GM12878 (cell line): ENCODE measurements around the gene CCP110. TPM values are rescaled to one million over a fixed set of nuclear protein-coding genes. Genes with fewer than 3 reads are reported as not detected.

Source experiments
- ATAC-seq: fragments of 200-7000 bp; cut with Tn5 transposase; 3 replicates; pipeline ENCODE4 v1.9.1; 2020; ENCODE audit warnings: mild to moderate bottlenecking, moderate library complexity
- BruUV-seq: library from RNA; stranded (reverse); fragments of 400-500 nt; replicated peaks from 2 replicates; lab custom pipeline; 2021; lab: Mats Ljungman, UMichigan
- CTCF ChIA-PET: fragments of 300-600 bp; sonication (Branson Sonifier 250); formaldehyde crosslinking; extraction: SDS; loops from one replicate; lab custom pipeline; 2021; ENCODE audit warnings: inconsistent platforms; lab: Yijun Ruan, JAX
- POLR2A ChIA-PET: fragments of 350-600 bp; formaldehyde crosslinking; extraction: SDS; loops from one replicate; lab custom pipeline; 2021; ENCODE audit warnings: inconsistent platforms; lab: Charles Lee
- RAD21 ChIA-PET: fragments of 300-600 bp; sonication (Branson Sonifier 250); formaldehyde crosslinking; loops from one replicate; lab custom pipeline; 2023; ENCODE audit warnings: antibody characterized with exemption; ENCODE audit not compliant: unreplicated experiment; lab: Charles Lee
- SMC1A ChIA-PET: fragments of 300-600 bp; sonication (Branson Sonifier 250); formaldehyde crosslinking; loops from one replicate; lab custom pipeline; 2023; ENCODE audit not compliant: unreplicated experiment, uncharacterized antibody; lab: Charles Lee
- DNase-seq: peaks from one replicate; pipeline ENCODE4 v3.0.0-alpha.2; 2011; ENCODE audit warnings: low read depth, low spot score
- FAIRE-seq: peaks from 3 replicates; lab custom pipeline; 2011; peaks lifted over from hg19 to GRCh38; lab: Jason Lieb, UNC
- H2AFZ ChIP-seq: 2 replicates; pipeline ENCODE4 v1.6.0; 2011; ENCODE audit warnings: low read depth, low read length, control low read depth; ENCODE audit not compliant: control insufficient read depth
- H3K27ac ChIP-seq: 2 replicates; pipeline ENCODE4 v1.5.1; 2011; ENCODE audit warnings: control low read depth; ENCODE audit not compliant: control insufficient read depth, insufficient read depth
- H3K27me3 ChIP-seq, 2 experiments: replicated peaks in 1 of 2; 2 replicates each; pipeline versions ENCODE4 v1.6.0 to v1.6.1; 2011; ENCODE audit warnings: low read length in 1 of 2; ENCODE audit not compliant: control insufficient read depth in 2 of 2, insufficient read depth in 2 of 2
- H3K36me3 ChIP-seq, 2 experiments: 2 replicates each; pipeline ENCODE4 v1.5.1; 2011; ENCODE audit warnings: low read length in 1 of 2; ENCODE audit not compliant: control insufficient read depth in 2 of 2, insufficient read depth in 2 of 2
- H3K4me1 ChIP-seq: 2 replicates; pipeline ENCODE4 v1.6.1; 2011; ENCODE audit warnings: mild to moderate bottlenecking, low read length, moderate library complexity, mixed read lengths; ENCODE audit not compliant: control insufficient read depth, insufficient read depth
- H3K4me2 ChIP-seq: 2 replicates; pipeline ENCODE4 v1.6.0; 2011; ENCODE audit warnings: control low read depth; ENCODE audit not compliant: control insufficient read depth, insufficient read depth
- H3K4me3 ChIP-seq: fragments of 200-600 bp; sonication (generic); 2 replicates; pipeline ENCODE4 v1.5.1; 2016
- H3K79me2 ChIP-seq: 2 replicates; pipeline ENCODE4 v1.6.0; 2011; ENCODE audit warnings: low read length; ENCODE audit not compliant: control insufficient read depth, insufficient read depth
- H3K9ac ChIP-seq: 2 replicates; pipeline ENCODE4 v1.8.0; 2011; ENCODE audit warnings: low read length, control low read depth, mixed read lengths; ENCODE audit not compliant: control insufficient read depth, insufficient read depth
- H3K9me3 ChIP-seq: replicated peaks from 3 replicates; pipeline ENCODE4 v1.5.1; 2011; ENCODE audit warnings: mild to moderate bottlenecking, low read length; ENCODE audit not compliant: control insufficient read depth, insufficient read depth
- H4K20me1 ChIP-seq: 2 replicates; pipeline ENCODE4 v1.6.0; 2011; ENCODE audit not compliant: control insufficient read depth, insufficient read depth
- CHD1 ChIP-seq: IDR thresholded peaks from 2 replicates; pipeline ENCODE4 v1.6.1; 2012; ENCODE audit warnings: low read depth, low read length, improper control_type of control experiment
- CUX1 ChIP-seq: IDR thresholded peaks from 2 replicates; pipeline ENCODE4 v1.6.1; 2012; ENCODE audit warnings: improper control_type of control experiment, low read depth, low read length; ENCODE audit not compliant: insufficient replicate concordance
- FOXK2 ChIP-seq: fragments of 450-650 bp; IDR thresholded peaks from 2 replicates; pipeline ENCODE4 v1.6.1; 2017; ENCODE audit warnings: mild to moderate bottlenecking, moderate library complexity
- JUNB ChIP-seq: IDR thresholded peaks from 2 replicates; pipeline ENCODE4 v1.6.1; 2016; ENCODE audit warnings: antibody characterized with exemption, mild to moderate bottlenecking
- TAF1 ChIP-seq: IDR thresholded peaks from 2 replicates; pipeline ENCODE4 v1.6.1; 2011; ENCODE audit warnings: mild to moderate bottlenecking, low read depth, low read length, borderline replicate concordance
- WGBS: methylation state at CpG from one replicate; pipeline ENCODE4 v1.1.6; 2016; ENCODE audit warnings: low lambda C conversion rate; ENCODE audit not compliant: insufficient replicate concordance, insufficient coverage; ENCODE audit errors: missing lambda C conversion rate; 5-methylcytosine and 5-hydroxymethylcytosine counted together
- in situ Hi-C: fragments of 300-500 bp; cut with MboI; formaldehyde crosslinking; loops from 9 replicates; pipeline ENCODE4 v1.14.3; 2018; ENCODE audit warnings: mixed read lengths
- intact Hi-C: fragments of 100-400 bp; cut with micrococcal nuclease; formaldehyde crosslinking; loops from one replicate; pipeline ENCODE4 v1.14.2; 2022; ENCODE audit not compliant: unreplicated experiment
- polyA plus RNA-seq, 11 experiments: library from polyadenylated mRNA; depleted of rRNA in 4 of 11; unstranded in 6 of 11; stranded (reverse) in 5 of 11; fragments of >200 nt; fragmentation: Nextera tagmentation in 4 of 11; fragmentation: Illumina TruSeq in 1 of 11; extraction: Ambion mirVana in 4 of 11; extraction: Trizol in 1 of 11; gene quantifications; 1 replicate in 1 of 11; 2 replicates in 10 of 11; pipeline versions ENCODE4 v1.2.1 to v1.2.3, GENCODE V29; 2011 to 2016; ENCODE audit warnings: inconsistent platforms in 2 of 11, missing spikeins in 2 of 11, low read depth in 1 of 11
- total RNA-seq, 4 experiments: library from RNA; depleted of rRNA in 3 of 4; stranded (reverse); fragments of >200 nt in 3 of 4; fragmentation: Illumina TruSeq in 1 of 4; extraction: Trizol in 1 of 4; gene quantifications; 2 replicates each; pipeline versions ENCODE4 v1.2.1 to v1.2.3, GENCODE V29; 2013 to 2021

The CCP110 gene
- total and polyA plus RNA-seq, 10 of the 15 experiments (the other 5 are each of a cell fraction or from before 2014, with no cell fraction given), result 6.4 to 38.1 (median 26.7) TPM

- ATAC-seq, result peak; percentile 3
Observed at GRCh38 chr16:19524356-19524615, 544 bp downstream of the CCP110 start.

More at GRCh38 chr16:19524356-19524615, 544 bp downstream of the CCP110 start:
- no peaks in the 10 kb centered on the region for H3K27me3 ChIP-seq
- H3K4me1 ChIP-seq, result peaks cover 11% of the 10 kb centered on the region
- FAIRE-seq (no peak), DNase-seq (no peak)
- peak overlapping the region; percentile 72 for H3K27ac ChIP-seq
- ChIA-PET SMC1A (interaction anchor here (0.8 to 4.5 kb wide), 6 partner anchors 10 to 146 kb away, joined by 3 to 19 read pairs (median 3); partner anchors contain the start of gene VPS35L), CTCF (interaction anchor here (3.8 to 5.2 kb wide), 2 partner anchors 21 to 31 kb away, joined by 20 to 56 read pairs; partner anchors contain the start of gene VPS35L), POLR2A (interaction anchor here (0.5 to 2.6 kb wide), 4 partner anchors 29 to 1214 kb away, joined by 4 to 23 read pairs (median 6); partner anchors contain the start of gene VPS35L), RAD21 (interaction anchor here (0.6 to 2.5 kb wide), 5 partner anchors 8 to 408 kb away, joined by 3 to 24 read pairs (median 4); partner anchors contain the start of gene VPS35L)
- no peak for TF ChIP-seq FOXK2
- TF ChIP-seq CUX1, result peak; percentile 25
- no peak for TF ChIP-seq TAF1
- no peak for TF ChIP-seq JUNB
- no peak for TF ChIP-seq CHD1
- in situ Hi-C loops (loop anchor here (10.0 kb wide), 1 partner anchor 729 kb away; the partner anchor contains the start of gene RPS15A), intact Hi-C loops (loop anchor here (2.0 to 5.0 kb wide), 2 partner anchors 31 to 457 kb away; partner anchors contain the start of genes COQ7 and VPS35L)
- H3K36me3 ChIP-seq, result no peaks in the 10 kb centered on the region; a peak in 2 of 4 replicates
- peak overlapping the region; percentile 57 for H3K9ac ChIP-seq
- no TSS peak for BruUV-seq
- peak overlapping the region; percentile 84 for H3K4me2 ChIP-seq
- no peaks in the 10 kb centered on the region for H4K20me1 ChIP-seq
- H3K4me3 ChIP-seq, result peak overlapping the region; percentile 69
- H3K79me2 ChIP-seq, result peaks cover 58% of the 10 kb centered on the region
- under 1% methylated on average over 11 of the region's 11 CpGs for WGBS
- peak overlapping the region; percentile 89 for H2AFZ ChIP-seq
- no peaks in the 10 kb centered on the region for H3K9me3 ChIP-seq
